Prostate gland (tissue), 2 donors: ENCODE measurements around the gene EPHB2.

Source experiments
- CTCF ChIP-seq, 4 experiments: fragments of 200-600 bp in 2 of 4; fragments of 450-650 bp in 2 of 4; sonication (generic) in 2 of 4; IDR thresholded peaks; 1 replicate in 3 of 4; 2 replicates in 1 of 4; pipeline ENCODE4 v1.5.1; 2016 to 2019; ENCODE audit warnings: antibody characterized with exemption in 4 of 4, mild to moderate bottlenecking in 2 of 4, moderate library complexity in 2 of 4
- POLR2AphosphoS5 ChIP-seq: sonication (generic); formaldehyde crosslinking; IDR thresholded peaks from one replicate; pipeline ENCODE4 v1.6.1; 2017; ENCODE audit warnings: antibody characterized with exemption

GRCh38 chr1:22795366-22795714, 84.7 kb downstream of the EPHB2 start:
- no peak for TF ChIP-seq CTCF (IDR thresholded peaks at IDR 0.05)
- TF ChIP-seq POLR2AphosphoS5 = no peak
